SKM-1 treated with dmso at 0.1 percent for 144 hours (cell line): ENCODE results near the gene KRAS.
"Not testable (repeated sequence)": the region's sequence is repeated elsewhere in the genome, so short reads cannot be mapped to it uniquely, and the experiment has no call there.

Experiments used
- DNase-seq: peaks from one replicate; lab custom pipeline; 2025; ENCODE audit not compliant: unreplicated experiment; lab: John Stamatoyannopoulos, UW

KRAS gene

DNA sequence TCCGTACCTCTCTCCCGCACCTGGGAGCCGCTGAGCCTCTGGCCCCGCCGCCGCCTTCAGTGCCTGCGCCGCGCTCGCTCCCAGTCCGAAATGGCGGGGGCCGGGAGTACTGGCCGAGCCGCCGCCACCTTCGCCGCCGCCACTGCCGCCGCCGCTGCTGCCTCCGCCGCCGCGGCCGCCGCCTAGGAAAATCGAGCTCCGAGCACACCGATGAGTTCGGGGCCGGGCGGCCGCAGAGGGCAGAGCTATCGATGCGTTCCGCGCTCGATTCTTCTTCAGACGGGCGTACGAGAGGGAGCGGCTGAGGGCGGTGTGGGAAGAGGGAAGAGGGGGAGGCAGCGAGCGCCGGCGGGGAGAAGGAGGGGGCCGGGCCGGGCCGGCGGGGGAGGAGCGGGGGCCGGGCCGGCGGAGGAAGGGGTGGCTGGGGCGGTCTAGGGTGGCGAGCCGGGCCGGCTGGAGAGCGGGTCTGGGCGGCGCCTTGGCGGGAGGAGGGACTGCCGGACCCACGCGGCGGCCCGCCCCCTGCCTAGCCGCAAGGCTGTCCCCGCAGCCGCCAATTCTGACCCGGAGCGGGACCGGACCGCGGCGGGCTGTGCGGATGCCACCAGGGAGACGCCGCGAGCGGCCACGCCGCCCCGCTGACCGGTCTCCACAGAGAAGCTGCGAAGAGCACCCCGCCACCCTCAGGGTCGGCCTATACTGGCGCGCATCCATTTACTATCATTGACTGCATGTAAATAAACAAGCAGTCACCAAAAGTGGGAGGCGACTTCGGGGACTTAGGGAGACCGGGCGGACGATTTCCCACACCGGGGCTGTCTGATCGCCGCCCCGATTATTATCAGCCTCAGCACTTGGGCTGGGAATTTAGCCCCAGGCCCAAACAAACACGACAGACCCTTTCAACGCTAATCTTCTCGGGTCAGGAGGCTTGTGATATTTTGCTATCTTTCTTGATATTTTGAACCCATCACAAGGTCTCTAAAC, at the start of gene KRAS:
TSS of gene KRAS (minus strand) at position 186 of the 987 bp plus-strand sequence.
- DNase-seq: peak; percentile 84

DNA sequence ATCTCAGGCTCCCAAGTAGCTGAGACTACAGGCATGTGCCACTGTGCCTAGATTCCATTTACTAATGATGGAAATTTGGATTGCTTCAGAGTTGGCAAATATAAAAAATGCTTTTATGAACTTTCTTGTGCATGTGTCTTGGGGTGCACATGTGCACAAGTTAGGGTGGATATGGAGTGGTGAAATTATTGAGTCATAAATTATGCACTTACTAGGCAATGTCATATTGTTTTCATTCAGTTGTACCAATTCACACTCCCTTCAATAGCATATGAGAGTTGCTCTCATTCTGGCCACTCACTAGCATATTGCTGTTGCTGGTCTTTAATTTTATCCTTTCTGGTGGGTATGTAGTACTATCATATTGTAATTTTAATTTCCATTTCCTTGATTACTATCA, 45.7 kb upstream of the KRAS start:
- DNase-seq: no peak

DNA sequence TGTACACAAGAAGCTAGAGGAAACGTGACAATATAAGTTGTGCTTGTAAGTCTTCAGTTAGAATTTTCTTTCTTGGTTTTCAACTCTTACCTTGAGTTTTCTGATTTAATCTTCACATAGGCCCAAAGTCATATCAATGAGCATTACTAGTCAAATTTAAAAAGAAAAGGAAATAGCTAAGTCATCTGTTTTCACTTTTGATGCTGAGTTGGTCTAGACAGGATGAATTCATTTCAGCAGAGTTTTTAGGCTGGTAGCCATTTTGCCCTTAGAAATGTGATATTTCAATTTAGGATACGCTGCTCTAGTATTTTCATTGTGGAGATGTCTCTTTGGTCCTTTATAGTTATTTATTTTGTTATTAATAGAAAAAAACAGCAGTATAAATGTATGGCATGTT, 44.6 kb upstream of the KRAS start:
- DNase-seq: no peak

DNA sequence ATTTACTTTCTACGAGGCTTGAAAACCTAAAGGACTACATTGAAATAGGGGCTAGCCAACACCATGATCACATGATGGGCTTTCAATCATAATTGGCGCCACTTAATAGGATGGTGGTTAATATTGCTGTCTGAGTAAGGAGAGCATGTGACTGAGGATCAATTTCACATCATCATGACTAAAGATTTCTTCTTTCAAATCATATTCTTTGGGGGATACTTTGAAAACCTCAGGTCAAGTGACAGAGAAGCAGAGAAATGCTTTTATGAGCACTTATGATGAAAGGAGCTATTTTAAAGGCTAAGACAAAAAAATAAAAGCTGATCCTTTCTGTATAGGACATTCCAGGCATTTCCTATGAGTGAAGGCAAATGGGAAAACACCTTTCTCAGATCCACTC, 42.9 kb upstream of the KRAS start:
- no peak for DNase-seq

DNA sequence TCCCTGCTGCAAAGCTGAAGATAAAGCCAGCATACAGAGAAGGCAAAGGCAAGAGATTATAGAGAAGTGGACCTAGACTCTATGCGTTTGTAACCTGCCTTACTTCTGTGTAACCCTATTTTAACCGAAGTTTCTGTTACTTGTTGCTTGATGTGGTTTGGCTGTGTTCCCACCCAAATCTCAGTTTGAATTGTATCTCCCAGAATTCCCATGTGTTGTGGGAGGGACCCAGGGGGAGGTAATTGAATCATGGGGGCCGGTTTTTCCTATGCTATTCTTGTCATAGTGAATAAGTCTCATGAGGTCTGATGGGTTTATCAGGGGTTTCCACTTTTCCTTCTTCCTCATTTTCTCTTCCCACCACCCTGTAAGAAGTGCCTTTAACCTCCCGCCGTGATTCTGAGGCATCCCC, 42.1 kb upstream of the KRAS start:
- not testable (repeated sequence) for DNase-seq

DNA sequence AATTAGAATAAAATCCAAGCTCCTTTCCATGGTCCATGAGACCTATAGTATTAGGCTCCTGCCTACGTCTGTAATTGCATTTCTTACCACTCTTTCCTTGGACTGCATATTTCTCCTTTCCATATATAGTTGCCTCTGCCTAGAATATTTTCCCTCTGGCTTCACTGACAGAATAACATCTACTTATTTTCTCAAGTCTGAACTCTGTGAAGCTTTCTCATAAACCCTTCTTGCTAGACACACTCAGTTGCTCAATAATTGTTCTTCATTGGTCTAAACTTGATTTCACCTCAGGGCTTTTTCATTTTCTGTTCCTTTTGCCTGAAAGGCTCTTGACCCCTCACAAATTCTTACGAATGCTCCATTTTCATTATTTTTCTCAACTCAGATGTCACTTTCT, 36.9 kb upstream of the KRAS start:
- DNase-seq: no peak

DNA sequence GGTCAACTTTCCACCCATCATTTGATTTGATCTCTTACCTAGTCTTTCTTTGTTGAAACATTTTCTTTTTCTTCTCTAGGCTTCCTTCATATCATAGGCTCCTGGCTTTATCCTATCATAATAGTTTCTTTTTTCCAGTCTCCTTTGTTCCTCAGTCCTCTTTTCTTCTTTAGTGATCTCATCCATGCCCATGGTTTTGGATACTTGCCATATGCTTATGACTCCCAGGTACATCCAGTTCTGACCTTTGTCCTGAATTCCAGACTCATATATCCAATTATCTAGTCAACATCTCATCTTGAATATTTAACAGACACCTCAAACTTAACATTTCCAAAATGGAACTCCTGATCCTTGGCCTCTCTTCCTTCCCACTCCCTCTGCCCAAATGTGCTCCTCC, 36.1 kb upstream of the KRAS start:
- no peak for DNase-seq

DNA sequence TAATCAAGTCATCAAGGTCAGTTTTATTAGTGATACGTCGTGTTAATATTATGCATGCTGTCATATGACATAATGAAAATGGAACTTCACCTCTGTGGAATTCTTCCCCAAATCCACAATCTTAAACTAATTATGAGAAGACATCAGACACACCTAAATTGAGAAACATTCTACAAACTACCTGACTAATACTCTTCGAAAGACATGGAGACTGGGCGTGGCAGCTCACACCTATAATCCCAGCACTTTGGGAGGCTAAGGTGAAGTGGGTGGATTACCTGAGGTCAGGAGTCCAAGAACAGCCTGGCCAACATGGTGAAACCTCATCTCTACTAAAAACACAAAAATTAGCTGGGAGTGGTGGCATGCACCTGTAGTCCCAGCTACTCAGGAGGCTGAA, 33.3 kb upstream of the KRAS start:
- DNase-seq: no peak

DNA sequence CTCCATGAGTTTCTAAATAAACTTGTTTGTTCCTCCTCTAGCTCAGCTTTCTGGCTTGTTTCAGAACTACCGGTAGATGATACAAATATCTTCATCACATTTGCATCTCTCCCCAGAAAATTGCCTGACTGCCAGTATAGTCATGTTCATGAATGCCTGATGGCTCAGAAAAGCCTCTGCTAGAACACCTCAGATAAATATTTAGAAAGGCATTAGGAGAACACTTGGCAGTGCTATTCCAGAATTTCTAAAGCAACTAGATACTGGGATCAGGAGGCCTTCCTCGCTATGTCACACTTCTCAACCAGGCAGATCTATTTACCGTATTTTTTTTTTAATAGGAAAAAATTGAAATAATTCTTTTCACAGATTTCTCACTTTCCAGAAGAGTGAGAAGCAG, 32.3 kb upstream of the KRAS start:
- DNase-seq: no peak

DNA sequence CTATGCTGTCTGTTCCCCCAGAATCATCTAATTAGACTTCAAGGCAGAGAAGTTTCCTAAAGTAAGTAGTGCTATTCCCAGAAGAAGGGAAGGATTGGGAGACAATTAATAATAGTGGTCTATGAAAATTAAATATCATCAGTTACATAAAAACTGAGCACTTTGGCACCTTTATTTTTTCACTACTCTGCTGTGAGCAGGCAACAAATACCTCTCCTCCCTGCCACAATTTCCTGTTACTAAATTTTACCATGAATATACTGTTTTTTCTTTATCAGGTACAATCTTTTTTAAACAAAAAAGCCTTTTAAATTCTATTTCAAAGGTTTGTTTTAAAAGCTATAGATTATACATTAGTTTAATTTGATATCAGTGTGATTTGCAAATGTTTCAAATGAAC, 29.4 kb upstream of the KRAS start:
- no peak for DNase-seq

DNA sequence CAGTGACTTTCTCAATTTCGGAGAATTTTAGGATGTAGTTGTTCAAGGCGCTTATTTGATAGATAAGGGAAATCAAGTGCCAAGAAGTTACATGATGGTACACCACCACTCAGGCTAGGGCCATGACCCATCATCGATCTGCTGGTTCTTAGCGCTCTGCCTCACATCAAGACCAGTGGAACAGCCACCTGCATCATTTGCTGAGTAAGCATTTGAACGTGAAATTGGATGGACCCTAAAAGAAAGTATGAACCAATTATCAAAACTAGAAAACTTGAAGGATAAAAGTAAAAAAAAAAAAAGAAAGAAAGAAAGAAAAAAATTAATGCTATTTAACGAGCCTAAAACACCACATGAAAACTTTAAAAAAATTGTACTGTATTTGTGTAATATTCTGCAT, 27.5 kb upstream of the KRAS start:
- no peak for DNase-seq

DNA sequence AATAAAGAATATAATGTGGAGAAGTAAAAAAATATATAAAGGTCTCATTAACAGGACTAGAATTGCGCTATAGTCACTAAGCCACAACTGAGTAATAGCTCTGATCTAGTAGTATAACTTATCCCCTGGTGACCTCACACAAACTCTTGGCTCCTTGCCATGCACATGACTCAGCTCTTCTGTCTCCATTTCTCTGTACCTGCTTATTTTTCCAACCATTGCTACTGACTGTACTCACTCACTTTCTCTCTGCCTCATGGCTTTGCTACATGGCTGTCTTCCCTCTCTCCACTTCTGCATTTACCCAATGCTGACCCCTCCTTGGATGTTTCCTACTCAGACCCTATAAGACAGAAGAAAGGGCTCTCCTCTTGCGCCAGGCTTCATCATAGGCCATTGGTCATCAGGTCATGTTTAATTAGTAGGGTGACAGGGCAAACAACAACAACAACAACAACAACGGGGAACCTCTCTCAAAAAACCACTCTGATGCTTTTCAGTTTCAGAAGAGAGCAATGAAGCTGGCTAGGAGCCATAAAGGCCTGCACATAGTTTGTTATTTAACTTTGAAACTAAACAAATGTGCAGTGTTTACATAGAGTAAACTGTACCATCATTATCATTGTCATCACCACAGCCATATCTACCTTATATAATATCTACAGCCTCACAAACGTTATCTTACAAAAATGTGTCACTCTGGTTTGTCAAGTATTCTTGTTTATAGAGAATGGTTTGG, 25.6 kb upstream of the KRAS start:
- peak; percentile 0 for DNase-seq

DNA sequence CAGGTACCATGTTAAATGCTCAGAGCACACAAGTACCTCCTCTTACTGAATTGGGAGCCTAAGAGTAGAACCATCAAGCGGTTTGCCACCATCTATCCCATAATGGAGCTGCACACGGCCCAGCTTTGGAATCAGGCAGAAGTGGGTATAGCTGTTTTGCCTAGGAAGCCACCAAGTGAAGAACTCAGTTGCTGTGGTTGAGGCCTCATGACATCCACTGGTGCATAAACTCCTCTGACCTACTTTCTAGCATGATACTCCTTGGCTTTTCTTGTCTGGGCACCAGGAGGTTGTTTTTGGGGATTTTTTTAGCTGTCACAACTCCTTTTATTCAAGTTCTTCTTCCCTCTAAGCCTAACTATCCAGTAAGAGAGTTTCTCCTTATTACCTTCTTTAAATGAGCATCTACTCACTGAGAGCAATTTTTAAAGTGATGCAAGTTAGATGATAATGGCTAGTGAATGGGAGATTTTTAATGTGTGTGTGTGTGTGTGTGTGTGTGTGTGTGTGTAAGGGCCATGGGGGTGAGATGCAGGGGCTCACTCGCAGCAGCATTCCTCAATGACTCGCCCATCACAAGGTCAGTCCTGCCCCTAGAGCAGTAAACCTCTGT, 20.9 kb upstream of the KRAS start:
- no peak for DNase-seq

DNA sequence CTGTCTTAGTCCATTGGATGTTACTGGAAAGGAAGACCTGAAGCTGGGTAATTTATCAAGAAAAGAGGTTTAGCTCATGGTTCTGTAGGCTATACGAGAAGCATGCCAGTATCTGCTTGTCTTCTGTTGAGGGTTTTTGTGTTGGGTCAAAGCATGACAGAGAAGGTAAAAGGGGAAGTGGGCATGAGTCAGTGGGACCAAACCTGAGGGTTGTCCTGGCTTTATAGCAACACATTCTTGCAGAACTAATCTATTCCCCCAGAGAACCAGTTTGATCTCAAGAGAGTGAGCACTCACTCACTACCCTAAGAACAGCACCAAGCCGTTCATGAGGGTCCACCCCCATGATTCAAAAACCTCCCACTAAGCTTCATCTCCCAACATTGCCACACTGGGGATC, 19.0 kb upstream of the KRAS start:
- DNase-seq: peak; percentile 32

DNA sequence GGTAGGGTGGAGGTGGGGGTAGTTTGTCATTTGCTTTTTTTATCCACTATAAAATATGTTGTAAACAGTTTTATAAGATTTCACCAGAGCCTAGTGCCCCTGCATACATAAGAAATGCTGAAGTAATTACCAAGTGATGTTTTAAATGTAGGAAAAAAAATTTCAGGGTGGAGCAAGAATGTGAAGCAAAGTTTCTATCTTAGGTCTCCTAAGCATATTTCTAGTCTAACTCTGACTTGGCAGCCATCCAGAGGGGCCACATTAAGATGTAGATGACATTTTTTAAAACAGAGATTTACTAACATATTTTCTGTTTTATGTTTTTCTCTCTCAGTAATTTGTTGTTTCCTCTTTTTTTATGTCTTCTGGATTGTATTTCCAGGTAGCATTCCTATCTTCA, 15.8 kb upstream of the KRAS start:
- no peak for DNase-seq

DNA sequence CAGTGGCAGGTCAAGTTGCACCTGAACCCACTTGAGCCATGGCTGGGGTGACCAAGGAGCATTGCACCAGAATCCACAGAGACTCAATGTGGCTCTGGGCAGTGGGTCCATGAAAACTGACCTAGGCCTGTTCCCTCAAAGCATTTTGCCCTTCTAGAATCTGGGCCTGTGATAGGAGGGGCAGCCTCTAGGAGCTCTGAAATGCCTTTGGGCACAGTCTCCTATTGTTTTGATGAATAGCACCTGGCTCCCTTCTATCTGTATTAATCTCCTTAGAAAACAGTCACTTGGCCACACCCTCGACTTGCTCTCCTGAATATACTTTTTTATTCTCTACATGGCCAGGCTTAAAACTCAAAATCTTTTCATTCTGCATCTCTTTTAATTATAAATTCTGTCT, 14.1 kb upstream of the KRAS start:
- DNase-seq: no peak

DNA sequence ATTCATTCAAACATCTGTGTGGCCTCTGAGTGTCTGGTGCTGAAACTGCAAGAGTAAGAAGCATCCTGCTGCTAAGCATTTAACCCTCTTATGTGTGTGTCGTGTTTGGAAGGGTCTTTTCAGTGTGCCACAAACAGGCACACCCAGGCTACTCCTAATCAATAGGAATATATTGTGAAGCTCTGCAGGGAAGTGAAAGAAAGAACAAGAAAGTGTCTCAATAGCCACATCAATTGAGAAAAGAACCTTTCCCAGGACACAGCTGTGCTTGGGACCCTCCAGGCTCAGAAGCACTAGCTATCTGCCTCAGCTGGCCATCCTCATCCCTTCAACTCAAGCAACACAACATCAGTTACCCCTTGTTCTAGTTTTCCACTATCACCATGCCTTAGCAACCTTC, 13.4 kb upstream of the KRAS start:
- no peak for DNase-seq

DNA sequence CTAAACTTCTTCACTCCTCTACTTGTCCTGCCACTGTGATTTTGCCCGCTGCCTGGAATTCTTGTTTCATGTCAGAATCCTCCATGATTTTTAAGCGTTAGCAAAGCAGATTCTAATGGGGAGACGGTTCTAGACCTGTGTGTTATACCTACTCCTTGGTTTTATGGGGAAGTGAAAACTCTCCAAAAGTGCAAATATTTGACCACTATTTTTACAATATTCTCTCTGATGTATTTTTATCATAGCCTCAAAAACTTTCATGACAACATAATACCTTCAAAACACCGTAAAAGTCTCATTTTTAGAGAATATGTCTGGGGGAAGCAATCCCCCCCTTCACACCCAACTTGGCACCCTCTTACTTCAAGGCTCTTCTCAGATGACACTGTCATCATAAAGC, 12.9 kb upstream of the KRAS start:
- no peak for DNase-seq

DNA sequence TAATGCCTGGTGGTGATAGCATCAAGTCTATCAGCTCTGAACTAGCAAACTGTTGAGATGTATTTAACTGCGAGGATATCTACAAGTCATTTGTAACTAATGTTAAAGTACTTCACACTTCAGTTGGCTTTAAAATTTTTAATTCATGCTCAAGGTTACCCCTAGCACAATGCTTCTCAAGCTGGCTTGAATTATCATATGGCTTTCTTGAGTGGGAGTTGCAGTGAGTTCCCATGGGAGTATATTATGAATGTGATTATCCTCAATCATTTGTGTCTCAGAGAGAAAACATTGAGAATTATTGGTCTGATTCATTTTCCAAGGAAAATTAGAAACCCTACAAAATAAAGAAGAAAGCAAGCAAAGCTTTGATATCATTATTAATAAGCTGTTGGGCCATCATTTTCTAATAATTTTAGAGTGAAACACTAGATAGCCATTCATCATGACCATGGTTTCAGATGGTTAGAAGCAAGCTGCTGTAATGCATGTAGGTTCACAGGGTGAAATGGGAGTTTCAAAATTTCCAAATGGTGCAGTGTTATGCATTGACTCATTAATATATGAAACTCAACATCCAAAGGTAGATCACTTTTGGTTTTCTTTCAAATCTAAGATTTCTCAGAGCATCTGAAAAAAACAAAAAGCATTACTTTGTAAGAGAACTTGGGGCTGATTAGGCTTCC, 11.8 kb upstream of the KRAS start:
- no peak for DNase-seq

DNA sequence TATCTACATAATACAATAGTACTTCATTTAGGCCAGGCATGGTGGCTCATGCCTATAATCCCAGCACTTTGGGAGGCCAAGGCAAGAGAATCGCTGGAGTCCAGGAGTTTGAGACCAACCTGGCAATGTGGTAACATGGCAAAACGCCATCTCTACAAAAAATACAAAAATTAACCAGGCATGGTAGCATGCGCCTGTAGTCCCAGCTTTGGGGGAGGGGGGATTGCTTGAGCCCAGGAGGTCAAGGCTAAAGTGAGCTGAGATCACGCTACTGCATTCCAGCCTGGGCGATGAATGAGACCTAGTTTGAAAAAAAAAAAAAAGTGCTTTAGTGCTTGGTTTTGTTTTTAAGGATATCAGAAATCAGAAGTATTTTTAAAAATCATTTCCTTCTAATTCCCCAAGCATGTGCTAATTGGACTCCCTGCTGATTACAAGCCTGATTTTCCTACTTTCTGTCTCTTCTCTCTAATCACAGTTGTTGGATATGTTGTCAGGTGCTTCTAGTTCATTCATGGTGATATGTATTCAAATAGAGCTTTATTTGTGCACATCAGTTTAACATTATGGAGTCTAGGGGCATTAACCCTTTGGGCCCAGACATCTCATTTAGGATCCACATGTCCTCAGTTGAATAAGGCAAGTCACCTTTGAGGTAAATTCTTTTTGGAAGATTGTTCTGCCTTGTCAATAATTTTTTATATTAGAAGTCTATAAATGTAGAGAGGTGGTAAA, 7.0 kb upstream of the KRAS start:
- DNase-seq: no peak

DNA sequence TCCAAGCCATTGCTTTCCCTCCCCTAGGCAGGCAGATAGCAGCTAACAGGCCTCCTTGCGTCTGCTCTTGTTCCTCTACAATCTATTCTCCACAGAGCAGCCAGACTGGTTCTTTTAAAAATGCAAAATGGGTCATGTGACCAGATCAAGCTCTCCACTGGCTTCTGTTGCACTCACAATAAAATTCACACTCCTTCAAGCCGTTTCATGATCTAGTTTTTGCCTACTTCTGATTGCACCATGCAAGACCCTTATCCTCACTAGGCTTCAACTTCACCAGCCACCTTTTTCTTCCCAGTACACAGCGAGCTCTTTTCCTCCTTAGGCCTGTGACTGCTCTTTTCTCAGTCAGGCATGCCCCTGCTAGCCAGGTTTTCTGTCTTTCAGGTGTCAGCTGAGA, 6.1 kb upstream of the KRAS start:
- no peak for DNase-seq
